GM04503 (cell line): Measurements from ENCODE around the gene TECPR1.

ENCODE experiments used
- DNase-seq: peaks from one replicate; pipeline ENCODE4 v3.0.0-alpha.2; 2012; ENCODE audit warnings: low read depth

TECPR1 gene

DNA sequence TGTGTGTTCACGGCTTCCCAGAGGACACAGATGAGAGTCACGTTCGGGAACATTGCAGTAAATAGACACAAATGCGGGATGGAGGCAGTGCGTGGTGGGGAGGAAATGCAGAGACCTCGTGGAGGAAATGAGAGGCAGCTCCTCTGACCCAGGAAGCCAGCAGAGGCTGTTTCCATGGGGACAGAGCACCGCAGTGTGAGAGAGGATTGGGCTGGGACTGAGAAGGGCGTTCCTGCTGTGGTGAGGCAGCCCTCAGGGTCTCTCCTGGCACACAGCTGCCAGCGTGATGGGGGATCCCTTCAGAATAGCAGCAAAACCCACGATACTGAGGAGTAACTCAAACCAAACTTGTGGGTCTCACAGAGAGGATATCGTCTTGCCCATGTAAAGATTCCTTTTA lies 62.5 kb downstream of the TECPR1 start:
- DNase-seq = no peak

DNA sequence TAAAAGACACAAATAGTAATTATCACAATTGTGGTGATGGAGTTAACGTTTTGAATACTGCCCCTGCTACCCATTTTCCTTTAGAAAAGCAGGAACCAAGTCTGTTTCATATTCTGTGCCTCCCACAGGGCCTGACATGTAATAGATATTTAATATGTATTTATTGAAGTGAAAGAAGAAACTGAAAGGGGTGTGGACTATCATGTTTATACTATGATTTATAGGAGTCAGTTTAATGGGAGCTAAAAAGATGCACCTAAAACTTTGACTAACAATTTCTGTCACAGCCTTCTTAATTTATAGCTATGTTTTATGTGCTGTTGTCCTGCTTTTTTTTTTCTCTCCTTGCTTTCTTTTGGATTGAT lies 64.9 kb downstream of the TECPR1 start:
- no peak for DNase-seq

DNA sequence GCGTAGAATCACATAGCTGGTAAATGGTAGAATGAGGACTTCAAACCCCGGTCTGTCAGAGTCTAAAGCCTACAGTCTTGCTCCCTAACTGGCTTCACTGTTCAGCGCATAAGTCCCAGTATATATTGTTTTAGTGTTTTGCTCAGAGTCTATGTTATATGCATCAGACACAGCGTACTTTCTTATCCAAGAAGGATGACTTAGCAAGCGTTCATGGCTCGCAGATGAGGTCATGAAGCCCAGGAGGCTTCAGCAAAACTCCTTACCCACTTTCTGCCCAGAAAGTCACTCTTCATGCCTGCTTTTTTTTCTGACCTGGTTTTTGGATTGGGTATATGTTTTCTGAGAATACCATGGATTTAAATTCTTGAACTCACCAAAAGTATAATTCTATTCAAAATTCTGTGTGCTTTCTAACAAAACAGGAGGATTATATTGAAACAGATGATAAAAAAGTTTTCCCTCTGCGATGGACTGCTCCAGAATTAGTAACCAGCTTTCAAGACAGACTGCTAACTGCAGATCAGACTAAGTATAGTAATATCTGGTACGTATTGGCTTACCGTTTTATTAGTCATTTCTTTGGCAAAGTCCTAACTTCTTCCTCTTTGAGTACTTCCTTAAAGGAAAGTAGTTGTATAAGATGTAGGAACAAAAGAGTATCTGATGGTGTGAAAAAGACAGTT lies 65.4 kb downstream of the TECPR1 start:
- DNase-seq = peak; percentile 22

DNA sequence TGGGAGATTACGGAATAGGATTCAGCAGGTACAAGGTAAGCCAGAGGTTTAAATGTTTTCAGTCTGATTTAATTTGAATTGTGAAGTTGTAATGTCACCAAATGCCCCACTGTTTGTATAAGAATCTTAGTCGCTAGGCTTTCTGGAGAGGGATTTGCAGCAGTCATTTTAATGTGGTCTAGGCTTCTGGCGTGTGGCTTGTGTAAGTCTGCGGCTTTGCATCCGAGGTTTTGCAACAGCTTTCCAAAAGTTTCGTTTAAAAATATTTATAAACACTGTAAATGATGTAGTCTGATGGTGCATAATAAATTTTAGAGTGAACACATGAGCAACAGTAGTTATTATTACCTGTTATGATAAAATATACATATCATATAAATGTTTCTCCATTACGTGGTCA lies 66.9 kb downstream of the TECPR1 start:
- no peak for DNase-seq

DNA sequence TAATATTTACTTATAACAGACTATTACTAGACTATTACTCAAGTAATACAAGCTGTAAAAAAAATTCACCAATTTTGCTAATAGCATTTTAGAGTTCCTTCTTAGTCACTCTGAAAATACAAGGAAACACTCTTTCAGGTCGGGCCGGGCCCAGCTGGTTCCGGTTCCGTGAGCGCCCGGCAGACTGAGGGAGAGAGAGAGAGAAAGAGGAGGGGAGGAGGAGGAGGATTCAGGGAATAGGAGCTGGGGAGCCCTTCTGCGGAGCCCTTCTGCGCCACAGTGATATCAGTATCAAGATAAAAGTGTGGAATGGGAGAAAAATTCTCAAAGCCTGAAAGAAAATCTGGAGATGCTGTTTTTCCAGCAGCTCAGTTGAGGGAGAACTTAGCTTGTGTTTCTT lies 71.3 kb downstream of the TECPR1 start:
- no peak for DNase-seq

GRCh38 chr7:98178762-98179490 lies 73.1 kb downstream of the TECPR1 start:
- DNase-seq = no peak

- no peak for DNase-seq
These were observed 73.7 kb downstream of the TECPR1 start for GRCh38 chr7:98178321-98178720.

DNA sequence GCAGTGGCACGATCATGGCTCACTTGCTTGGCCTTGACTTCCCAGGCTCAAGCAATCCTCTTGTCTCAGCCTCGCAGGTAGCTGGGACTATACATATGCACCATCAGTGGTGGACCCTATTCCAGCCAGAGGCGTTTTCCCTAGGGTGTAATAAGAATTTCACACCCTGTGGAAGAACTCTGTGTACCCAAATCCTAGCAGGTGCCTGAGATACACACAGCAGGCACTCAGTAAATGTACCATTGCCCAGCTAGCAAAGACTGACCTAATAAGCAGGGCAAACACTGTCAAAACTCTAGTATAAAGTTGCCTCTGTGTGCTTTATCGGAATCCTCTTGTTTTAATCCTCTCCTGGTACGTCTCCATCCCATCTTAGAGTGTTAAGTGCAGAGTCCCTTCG lies 74.5 kb downstream of the TECPR1 start:
- DNase-seq = no peak

- no peak for DNase-seq
These were observed 76.6 kb downstream of the TECPR1 start for GRCh38 chr7:98175260-98175940.

GRCh38 chr7:98174334-98175259 lies 77.4 kb downstream of the TECPR1 start:
- no peak for DNase-seq

GRCh38 chr7:98171449-98171848 lies 80.6 kb downstream of the TECPR1 start:
- no peak for DNase-seq

DNA sequence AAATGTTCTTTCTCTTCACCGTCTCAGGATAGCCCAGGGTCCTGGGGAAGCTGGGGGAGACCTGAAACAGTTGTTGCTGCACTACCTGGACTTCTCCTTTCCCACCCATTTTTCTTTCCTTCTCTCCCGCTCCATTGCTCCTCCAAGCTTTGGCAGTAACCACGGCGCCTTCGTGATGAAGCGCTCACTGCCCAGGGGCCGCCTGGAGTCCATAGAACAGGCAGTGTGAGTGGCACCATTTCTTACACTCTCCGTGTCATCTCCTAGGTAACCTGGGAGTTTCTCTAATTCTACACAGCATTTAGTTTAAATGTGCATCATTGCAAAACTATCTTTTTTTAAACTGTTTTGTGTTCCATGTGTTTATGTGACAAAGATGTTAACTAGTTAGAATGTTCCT lies 81.1 kb downstream of the TECPR1 start:
- DNase-seq = no peak

DNA sequence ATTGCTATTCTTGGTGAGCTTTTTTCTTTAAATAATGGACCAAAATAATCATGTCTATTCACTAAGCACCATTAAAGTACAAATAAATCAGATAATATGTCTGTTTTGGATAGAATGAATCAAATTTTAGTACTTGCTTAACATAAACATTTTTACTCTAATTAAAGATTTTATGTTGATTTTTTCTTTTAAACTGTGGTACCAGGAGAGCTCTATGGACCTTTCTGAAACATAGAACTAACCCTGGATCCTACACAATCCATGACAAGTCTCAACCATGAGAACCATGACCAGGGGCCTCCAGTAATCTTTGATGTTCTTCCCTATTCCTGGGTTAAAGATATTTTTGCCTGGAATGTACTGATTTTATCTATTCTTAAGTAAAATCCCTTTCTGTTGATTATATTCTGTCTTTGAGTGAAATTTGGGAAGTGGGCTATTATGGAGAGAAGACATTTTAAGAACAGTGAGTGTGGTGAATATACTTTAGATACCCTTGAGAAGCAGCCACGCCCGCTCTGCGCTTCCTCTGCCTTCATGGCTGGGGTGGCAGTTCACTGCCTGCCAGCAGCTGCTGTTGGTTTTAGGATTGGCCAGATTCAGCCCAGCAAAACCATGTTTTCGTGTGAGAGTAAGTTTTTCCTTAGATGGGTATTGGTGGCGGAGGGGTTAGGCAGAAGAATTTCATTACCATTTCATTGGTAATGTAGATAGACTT lies 83.0 kb downstream of the TECPR1 start:
- DNase-seq = no peak

DNA sequence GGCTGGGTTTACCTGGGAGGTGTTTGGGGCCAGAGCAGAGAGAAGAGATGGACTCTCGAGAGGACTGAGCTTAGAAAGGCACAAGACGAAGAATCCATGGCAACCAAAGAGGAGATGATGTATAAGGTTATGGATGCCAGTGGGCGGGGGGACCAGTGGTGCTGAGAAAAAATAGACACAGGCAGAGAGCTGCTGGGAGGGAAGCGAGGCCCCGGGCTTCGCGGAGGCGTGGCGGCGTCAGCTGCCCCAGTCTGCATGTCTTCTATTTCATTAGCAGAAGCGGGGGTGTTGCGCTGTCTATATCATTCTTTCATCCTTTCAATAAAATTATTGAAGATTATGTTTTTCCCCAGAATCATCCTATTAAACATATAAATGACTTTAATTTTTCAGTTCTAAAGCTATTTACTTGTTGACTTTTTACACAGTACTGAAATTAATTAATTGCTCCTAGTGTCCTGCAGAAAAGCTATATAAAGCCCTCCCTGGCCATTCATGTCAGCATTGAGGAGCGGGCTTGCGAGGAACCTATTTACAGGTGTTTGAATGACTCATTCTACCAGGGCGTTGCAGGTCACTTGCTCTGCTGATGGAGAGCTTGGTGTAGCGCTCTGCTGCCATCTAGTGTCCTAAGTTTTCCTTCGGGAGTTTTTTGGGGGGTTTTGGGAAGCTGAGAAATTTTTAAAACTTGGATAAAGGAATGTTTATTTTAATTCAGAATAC lies 83.7 kb downstream of the TECPR1 start:
- no peak for DNase-seq

- DNase-seq = no peak
These were observed 84.4 kb downstream of the TECPR1 start for GRCh38 chr7:98167653-98168052.

DNA sequence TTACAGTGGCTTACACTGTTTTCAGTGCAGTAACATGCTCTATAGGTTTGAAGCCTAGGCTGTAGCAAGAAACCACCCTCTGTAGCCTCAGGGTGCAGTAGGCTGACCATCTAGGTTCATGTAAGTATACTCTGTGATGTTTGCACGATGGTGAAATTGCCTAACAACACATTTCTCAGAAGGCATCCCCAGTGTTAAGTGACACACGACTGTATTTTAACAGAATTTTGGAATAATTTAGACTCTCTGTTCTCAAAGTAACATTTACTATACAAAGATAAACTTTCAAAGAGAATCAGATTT lies 85.4 kb downstream of the TECPR1 start:
- no peak for DNase-seq

GRCh38 chr7:98165827-98166667 lies 86.0 kb downstream of the TECPR1 start:
- DNase-seq = no peak
